GM12878 (cell line): ENCODE results near the gene GOLGA5. TPM values are rescaled to one million over a fixed set of nuclear protein-coding genes. Genes with fewer than 3 reads are reported as not detected.

Experiments used
- ATAC-seq: fragments of 200-7000 bp; cut with Tn5 transposase; 3 replicates; pipeline ENCODE4 v1.9.1; 2020; ENCODE audit warnings: mild to moderate bottlenecking, moderate library complexity
- BruUV-seq: library from RNA; stranded (reverse); fragments of 400-500 nt; replicated peaks from 2 replicates; lab custom pipeline; 2021; lab: Mats Ljungman, UMichigan
- CTCF ChIA-PET: fragments of 300-600 bp; sonication (Branson Sonifier 250); formaldehyde crosslinking; extraction: SDS; loops from one replicate; lab custom pipeline; 2021; ENCODE audit warnings: inconsistent platforms; lab: Yijun Ruan, JAX
- POLR2A ChIA-PET: fragments of 350-600 bp; formaldehyde crosslinking; extraction: SDS; loops from one replicate; lab custom pipeline; 2021; ENCODE audit warnings: inconsistent platforms; lab: Charles Lee
- RAD21 ChIA-PET: fragments of 300-600 bp; sonication (Branson Sonifier 250); formaldehyde crosslinking; loops from one replicate; lab custom pipeline; 2023; ENCODE audit warnings: antibody characterized with exemption; ENCODE audit not compliant: unreplicated experiment; lab: Charles Lee
- SMC1A ChIA-PET: fragments of 300-600 bp; sonication (Branson Sonifier 250); formaldehyde crosslinking; loops from one replicate; lab custom pipeline; 2023; ENCODE audit not compliant: unreplicated experiment, uncharacterized antibody; lab: Charles Lee
- DNase-seq: peaks from one replicate; pipeline ENCODE4 v3.0.0-alpha.2; 2011; ENCODE audit warnings: low read depth, low spot score
- FAIRE-seq: peaks from 3 replicates; lab custom pipeline; 2011; peaks lifted over from hg19 to GRCh38; lab: Jason Lieb, UNC
- H2AFZ ChIP-seq: 2 replicates; pipeline ENCODE4 v1.6.0; 2011; ENCODE audit warnings: low read depth, low read length, control low read depth; ENCODE audit not compliant: control insufficient read depth
- H3K27ac ChIP-seq: 2 replicates; pipeline ENCODE4 v1.5.1; 2011; ENCODE audit warnings: control low read depth; ENCODE audit not compliant: control insufficient read depth, insufficient read depth
- H3K27me3 ChIP-seq, 2 experiments: replicated peaks in 1 of 2; 2 replicates each; pipeline versions ENCODE4 v1.6.0 to v1.6.1; 2011; ENCODE audit warnings: low read length in 1 of 2; ENCODE audit not compliant: control insufficient read depth in 2 of 2, insufficient read depth in 2 of 2
- H3K36me3 ChIP-seq, 2 experiments: 2 replicates each; pipeline ENCODE4 v1.5.1; 2011; ENCODE audit warnings: low read length in 1 of 2; ENCODE audit not compliant: control insufficient read depth in 2 of 2, insufficient read depth in 2 of 2
- H3K4me1 ChIP-seq: 2 replicates; pipeline ENCODE4 v1.6.1; 2011; ENCODE audit warnings: mild to moderate bottlenecking, low read length, moderate library complexity, mixed read lengths; ENCODE audit not compliant: control insufficient read depth, insufficient read depth
- H3K4me2 ChIP-seq: 2 replicates; pipeline ENCODE4 v1.6.0; 2011; ENCODE audit warnings: control low read depth; ENCODE audit not compliant: control insufficient read depth, insufficient read depth
- H3K4me3 ChIP-seq: fragments of 200-600 bp; sonication (generic); 2 replicates; pipeline ENCODE4 v1.5.1; 2016
- H3K79me2 ChIP-seq: 2 replicates; pipeline ENCODE4 v1.6.0; 2011; ENCODE audit warnings: low read length; ENCODE audit not compliant: control insufficient read depth, insufficient read depth
- H3K9ac ChIP-seq: 2 replicates; pipeline ENCODE4 v1.8.0; 2011; ENCODE audit warnings: low read length, control low read depth, mixed read lengths; ENCODE audit not compliant: control insufficient read depth, insufficient read depth
- H3K9me3 ChIP-seq: replicated peaks from 3 replicates; pipeline ENCODE4 v1.5.1; 2011; ENCODE audit warnings: mild to moderate bottlenecking, low read length; ENCODE audit not compliant: control insufficient read depth, insufficient read depth
- H4K20me1 ChIP-seq: 2 replicates; pipeline ENCODE4 v1.6.0; 2011; ENCODE audit not compliant: control insufficient read depth, insufficient read depth
- BMI1 ChIP-seq: fragments of 450-650 bp; IDR thresholded peaks from 2 replicates; pipeline ENCODE4 v1.6.1; 2016; ENCODE audit warnings: mild to moderate bottlenecking, moderate library complexity, borderline replicate concordance
- CBX5 ChIP-seq: sonication (generic); IDR thresholded peaks from 2 replicates; pipeline ENCODE4 v1.6.1; 2016; ENCODE audit warnings: low read depth, moderate library complexity, mild to moderate bottlenecking, inconsistent platforms
- JUNB ChIP-seq: IDR thresholded peaks from 2 replicates; pipeline ENCODE4 v1.6.1; 2016; ENCODE audit warnings: antibody characterized with exemption, mild to moderate bottlenecking
- PKNOX1 ChIP-seq: fragments of 450-650 bp; IDR thresholded peaks from 2 replicates; pipeline ENCODE4 v1.6.1; 2016; ENCODE audit warnings: mild to moderate bottlenecking
- RCOR1 ChIP-seq: conservative IDR thresholded peaks from 2 replicates; pipeline ENCODE4 v1.6.1; 2012; ENCODE audit warnings: low read depth, low read length, improper control_type of control experiment
- RUNX3 ChIP-seq: IDR thresholded peaks from 2 replicates; pipeline ENCODE4 v1.6.1; 2012; ENCODE audit warnings: low read length, inconsistent platforms
- WGBS: methylation state at CpG from one replicate; pipeline ENCODE4 v1.1.6; 2016; ENCODE audit warnings: low lambda C conversion rate; ENCODE audit not compliant: insufficient replicate concordance, insufficient coverage; ENCODE audit errors: missing lambda C conversion rate; 5-methylcytosine and 5-hydroxymethylcytosine counted together
- in situ Hi-C: fragments of 300-500 bp; cut with MboI; formaldehyde crosslinking; loops from 9 replicates; pipeline ENCODE4 v1.14.3; 2018; ENCODE audit warnings: mixed read lengths
- intact Hi-C: fragments of 100-400 bp; cut with micrococcal nuclease; formaldehyde crosslinking; loops from one replicate; pipeline ENCODE4 v1.14.2; 2022; ENCODE audit not compliant: unreplicated experiment
- polyA plus RNA-seq, 11 experiments: library from polyadenylated mRNA; depleted of rRNA in 4 of 11; unstranded in 6 of 11; stranded (reverse) in 5 of 11; fragments of >200 nt; fragmentation: Nextera tagmentation in 4 of 11; fragmentation: Illumina TruSeq in 1 of 11; extraction: Ambion mirVana in 4 of 11; extraction: Trizol in 1 of 11; gene quantifications; 1 replicate in 1 of 11; 2 replicates in 10 of 11; pipeline versions ENCODE4 v1.2.1 to v1.2.3, GENCODE V29; 2011 to 2016; ENCODE audit warnings: inconsistent platforms in 2 of 11, missing spikeins in 2 of 11, low read depth in 1 of 11
- total RNA-seq, 4 experiments: library from RNA; depleted of rRNA in 3 of 4; stranded (reverse); fragments of >200 nt in 3 of 4; fragmentation: Illumina TruSeq in 1 of 4; extraction: Trizol in 1 of 4; gene quantifications; 2 replicates each; pipeline versions ENCODE4 v1.2.1 to v1.2.3, GENCODE V29; 2013 to 2021

The GOLGA5 gene
- total and polyA plus RNA-seq, 10 of the 15 experiments (the other 5 are each of a cell fraction or from before 2014, with no cell fraction given): 10.9 to 30.1 (median 19.7) TPM

GRCh38 chr14:92750994-92751400, 43.1 kb upstream of the GOLGA5 start (continued):
- no peak for TF ChIP-seq PKNOX1
- TF ChIP-seq JUNB: no peak
- no peak for TF ChIP-seq RCOR1
- TF ChIP-seq RUNX3: peak; percentile 36; the same call in 1 of the 2 replicates
- no peak for TF ChIP-seq CBX5

GRCh38 chr14:92751819-92752218, 42.3 kb upstream of the GOLGA5 start:
- Histone ChIP-seq H3K79me2 (peaks cover 2% of the 10 kb centered on the region), H3K36me3 (no peaks in the 10 kb centered on the region), H3K27me3 (no peaks in the 10 kb centered on the region), H3K9ac (no peak overlapping the region), H3K27ac (no peak overlapping the region), H3K4me2 (no peak overlapping the region), H3K4me3 (no peak overlapping the region), H3K4me1 (peaks cover 31% of the 10 kb centered on the region), H2AFZ (no peak overlapping the region), H4K20me1 (no peaks in the 10 kb centered on the region; the same call in 1 of the 2 replicates), H3K9me3 (peaks cover 10% of the 10 kb centered on the region)
- no peak for FAIRE-seq
- RAD21 ChIA-PET: interaction anchor here (0.8 to 3.2 kb wide), 6 partner anchors 12 to 37 kb away, joined by 3 to 21 read pairs (median 10); no protein-coding TSS in a partner anchor
- DNase-seq: no peak
- TF ChIP-seq PKNOX1 (no peak), BMI1 (peak; percentile 66; the same call in 1 of the 2 replicates)
- POLR2A ChIA-PET: interaction anchor here (0.5 to 1.7 kb wide), 9 partner anchors 10 to 320 kb away, joined by 3 to 9 read pairs (median 4); no protein-coding TSS in a partner anchor
- BruUV-seq: no TSS peak
- intact Hi-C loops (no loop called here), in situ Hi-C loops (loop anchor here (25.0 kb wide), 2 partner anchors 1210 to 1390 kb away; no protein-coding TSS in a partner anchor)
- CTCF ChIA-PET: interaction anchor here (0.9 to 2.8 kb wide), 11 partner anchors 8 to 39 kb away, joined by 3 to 11 read pairs (median 5); no protein-coding TSS in a partner anchor
- SMC1A ChIA-PET: interaction anchor here (1.0 to 5.9 kb wide), 11 partner anchors 8 to 68 kb away, joined by 3 to 67 read pairs (median 12); no protein-coding TSS in a partner anchor
- WGBS: 50% methylated on average over 4 of the region's 4 CpGs
- ATAC-seq: peak; percentile 25
